ENCODE measurements around the gene EGR1.

DNA sequence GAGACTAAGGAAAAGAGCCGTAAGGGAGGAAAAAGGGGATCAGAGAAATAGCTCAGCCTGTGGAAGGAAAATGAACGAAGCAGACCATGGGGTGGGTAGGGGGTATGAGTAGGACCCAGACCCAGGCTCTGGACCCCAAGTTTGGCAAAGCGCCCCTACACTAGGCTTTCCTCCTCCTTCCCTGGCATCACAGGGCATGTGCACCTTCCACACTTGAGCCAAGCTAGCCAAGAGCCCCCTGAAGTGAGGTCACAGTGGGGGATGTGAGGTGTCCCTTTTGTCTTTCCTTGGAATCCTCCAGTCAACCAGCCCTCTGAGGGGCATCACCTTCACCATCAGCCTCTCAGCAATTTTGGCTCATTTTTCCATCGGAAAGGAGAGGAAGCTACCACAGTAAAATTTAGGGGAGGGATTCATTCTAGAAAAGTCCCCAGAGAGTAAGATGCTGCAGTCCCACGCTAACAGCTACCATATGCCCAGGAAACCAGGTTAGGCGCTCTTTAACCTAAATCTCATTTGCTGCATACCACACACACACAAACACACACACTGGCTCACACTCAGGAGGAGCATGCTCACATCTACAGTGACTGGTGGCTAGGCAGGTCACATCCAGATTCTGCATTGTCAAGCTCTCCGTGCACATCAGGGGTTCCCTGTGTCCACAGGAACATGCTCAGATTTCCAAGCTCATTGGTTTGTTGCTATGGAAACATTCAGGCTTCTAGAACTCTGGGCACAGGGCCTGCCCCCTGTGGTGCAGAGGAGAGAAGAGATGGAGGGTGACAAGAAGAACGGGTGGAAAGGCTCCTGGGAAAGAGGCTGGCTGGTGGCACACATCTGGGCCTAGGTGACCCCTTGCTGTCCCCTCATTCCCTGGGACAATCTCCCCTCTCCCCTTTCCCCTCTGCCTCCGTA is 16.5 kb upstream of the EGR1 start:
- TF ChIP-seq, protein P1, sequence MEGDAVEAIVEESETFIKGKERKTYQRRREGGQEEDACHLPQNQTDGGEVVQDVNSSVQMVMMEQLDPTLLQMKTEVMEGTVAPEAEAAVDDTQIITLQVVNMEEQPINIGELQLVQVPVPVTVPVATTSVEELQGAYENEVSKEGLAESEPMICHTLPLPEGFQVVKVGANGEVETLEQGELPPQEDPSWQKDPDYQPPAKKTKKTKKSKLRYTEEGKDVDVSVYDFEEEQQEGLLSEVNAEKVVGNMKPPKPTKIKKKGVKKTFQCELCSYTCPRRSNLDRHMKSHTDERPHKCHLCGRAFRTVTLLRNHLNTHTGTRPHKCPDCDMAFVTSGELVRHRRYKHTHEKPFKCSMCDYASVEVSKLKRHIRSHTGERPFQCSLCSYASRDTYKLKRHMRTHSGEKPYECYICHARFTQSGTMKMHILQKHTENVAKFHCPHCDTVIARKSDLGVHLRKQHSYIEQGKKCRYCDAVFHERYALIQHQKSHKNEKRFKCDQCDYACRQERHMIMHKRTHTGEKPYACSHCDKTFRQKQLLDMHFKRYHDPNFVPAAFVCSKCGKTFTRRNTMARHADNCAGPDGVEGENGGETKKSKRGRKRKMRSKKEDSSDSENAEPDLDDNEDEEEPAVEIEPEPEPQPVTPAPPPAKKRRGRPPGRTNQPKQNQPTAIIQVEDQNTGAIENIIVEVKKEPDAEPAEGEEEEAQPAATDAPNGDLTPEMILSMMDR (conservative IDR thresholded peaks at IDR 0.05 in 1 of 2, IDR thresholded peaks at IDR 0.05 in 1 of 2; ENCODE audit: extremely low read depth in 1 of 2, insufficient read depth in 1 of 2, low read depth in 1 of 2, low read length in 2 of 2), result no peak
- no peak for TF ChIP-seq EZH2 (IDR thresholded peaks at IDR 0.05; ENCODE audit: borderline replicate concordance, low read length)
